IMR-90 (cell line): ENCODE results near the gene HCFC1. TPM values are rescaled to one million over a fixed set of nuclear protein-coding genes. Genes with fewer than 3 reads are reported as not detected.

ENCODE experiments used
- ATAC-seq: fragments of 200-7000 bp; cut with Tn5 transposase; 2 replicates; pipeline ENCODE4 v1.9.1; 2020; ENCODE audit warnings: low read depth, mild to moderate bottlenecking, moderate library complexity
- BruUV-seq: library from RNA; stranded (reverse); fragments of 400-500 nt; replicated peaks from 2 replicates; lab custom pipeline; 2021; lab: Mats Ljungman, UMichigan
- CTCF ChIA-PET: fragments of 300-600 bp; formaldehyde crosslinking; extraction: SDS; loops from one replicate; lab custom pipeline; 2021; ENCODE audit warnings: antibody characterized with exemption; lab: Yijun Ruan, JAX
- POLR2A ChIA-PET: fragments of 300-600 bp; sonication (Branson Sonifier 250); formaldehyde crosslinking; loops from one replicate; lab custom pipeline; 2022; ENCODE audit warnings: antibody characterized with exemption; ENCODE audit not compliant: unreplicated experiment; lab: Charles Lee
- DNase-seq: peaks from one replicate; pipeline ENCODE4 v3.0.0; 2013
- H2AFZ ChIP-seq: replicated peaks from 2 replicates; pipeline ENCODE3; 2013; ENCODE audit warnings: low read length, mild to moderate bottlenecking; ENCODE audit not compliant: poor library complexity
- H2AK5ac ChIP-seq: 2 replicates; pipeline ENCODE4 v1.6.1; 2013; ENCODE audit warnings: low read depth, low read length, inconsistent platforms
- H2AK9ac ChIP-seq: replicated peaks from 2 replicates; pipeline ENCODE3; 2013; ENCODE audit warnings: mild to moderate bottlenecking, low read depth, low read length, moderate library complexity; ENCODE audit not compliant: poor library complexity
- H2BK120ac ChIP-seq: 2 replicates; pipeline ENCODE4 v1.6.1; 2013; ENCODE audit warnings: low read depth, low read length, inconsistent platforms
- H2BK15ac ChIP-seq: 3 replicates; pipeline ENCODE4 v1.6.1; 2013; ENCODE audit warnings: low read depth, low read length, inconsistent platforms
- H2BK20ac ChIP-seq: 2 replicates; pipeline ENCODE4 v1.6.1; 2013; ENCODE audit warnings: low read depth, mild to moderate bottlenecking, inconsistent platforms, low read length, moderate library complexity
- H2BK5ac ChIP-seq: 2 replicates; pipeline ENCODE4 v1.6.1; 2013; ENCODE audit warnings: mild to moderate bottlenecking, low read depth, low read length, inconsistent platforms; ENCODE audit not compliant: poor library complexity, severe bottlenecking
- H3K14ac ChIP-seq: replicated peaks from 2 replicates; pipeline ENCODE4 v1.6.1; 2013; ENCODE audit warnings: low read depth, low read length, inconsistent platforms
- H3K18ac ChIP-seq: 2 replicates; pipeline ENCODE4 v1.6.1; 2013; ENCODE audit warnings: low read depth, low read length, control low read depth
- H3K23ac ChIP-seq: 2 replicates; pipeline ENCODE4 v1.6.1; 2013; ENCODE audit warnings: low read depth, low read length, inconsistent platforms
- H3K27ac ChIP-seq: 2 replicates; pipeline ENCODE4 v1.5.1; 2013; ENCODE audit warnings: mild to moderate bottlenecking, control low read depth, low read length; ENCODE audit not compliant: insufficient read depth
- H3K27me3 ChIP-seq: 2 replicates; pipeline ENCODE4 v1.6.1; 2013; ENCODE audit warnings: low read length; ENCODE audit not compliant: control insufficient read depth, insufficient read depth
- H3K36me3 ChIP-seq: 2 replicates; pipeline ENCODE4 v1.6.1; 2013; ENCODE audit warnings: low read length, mixed read lengths; ENCODE audit not compliant: control insufficient read depth, insufficient read depth
- H3K4ac ChIP-seq: 2 replicates; pipeline ENCODE4 v1.6.1; 2013; ENCODE audit warnings: low read depth, low read length, inconsistent platforms
- H3K4me1 ChIP-seq: 2 replicates; pipeline ENCODE4 v1.6.1; 2013; ENCODE audit warnings: low read length, mixed read lengths; ENCODE audit not compliant: control insufficient read depth, insufficient read depth
- H3K4me2 ChIP-seq: 2 replicates; pipeline ENCODE4 v1.6.1; 2013; ENCODE audit warnings: low read depth, mild to moderate bottlenecking, control low read depth, low read length, moderate library complexity
- H3K4me3 ChIP-seq: 2 replicates; pipeline ENCODE4 v1.5.1; 2013; ENCODE audit warnings: low read depth, mild to moderate bottlenecking, control low read depth, low read length, moderate library complexity; ENCODE audit not compliant: insufficient read depth
- H3K56ac ChIP-seq: 2 replicates; pipeline ENCODE4 v1.6.1; 2013; ENCODE audit warnings: low read length, inconsistent platforms; ENCODE audit not compliant: insufficient read depth; ENCODE audit errors: extremely low read depth
- H3K79me1 ChIP-seq, 2 experiments: 2 replicates each; pipeline ENCODE4 v1.6.1; 2013; ENCODE audit warnings: low read length in 2 of 2, inconsistent platforms in 1 of 2, low read depth in 1 of 2
- H3K9ac ChIP-seq: 2 replicates; pipeline ENCODE4 v1.6.1; 2013; ENCODE audit warnings: low read depth, low read length, control low read depth
- H3K9me1 ChIP-seq: 2 replicates; pipeline ENCODE4 v1.6.1; 2013; ENCODE audit warnings: low read length, inconsistent platforms; ENCODE audit not compliant: insufficient read depth
- H3K9me3 ChIP-seq: 2 replicates; pipeline ENCODE4 v1.6.1; 2013; ENCODE audit warnings: low read length; ENCODE audit not compliant: control insufficient read depth, insufficient read depth
- H4K20me1 ChIP-seq: 2 replicates; pipeline ENCODE4 v1.6.1; 2013; ENCODE audit warnings: low read length, inconsistent platforms; ENCODE audit not compliant: insufficient read depth
- H4K5ac ChIP-seq: 2 replicates; pipeline ENCODE4 v1.6.1; 2013; ENCODE audit warnings: mild to moderate bottlenecking, low read depth, low read length, control low read depth
- H4K8ac ChIP-seq, 2 experiments: 2 replicates each; pipeline ENCODE4 v1.6.1; 2013; ENCODE audit warnings: low read depth in 2 of 2, low read length in 2 of 2, control low read depth in 1 of 2, inconsistent platforms in 1 of 2
- H4K91ac ChIP-seq: 2 replicates; pipeline ENCODE4 v1.6.1; 2013; ENCODE audit warnings: low read depth, low read length, inconsistent platforms; ENCODE audit not compliant: insufficient read depth
- ELK1 ChIP-seq: fragments of 150-350 bp; IDR thresholded peaks from 2 replicates; pipeline ENCODE4 v1.6.1; 2016; ENCODE audit warnings: low read depth, mild to moderate bottlenecking, low read length, moderate library complexity, borderline replicate concordance
- MXI1 ChIP-seq: IDR thresholded peaks from 2 replicates; pipeline ENCODE4 v1.6.1; 2012; ENCODE audit warnings: low read depth, mild to moderate bottlenecking, low read length, moderate library complexity, borderline replicate concordance
- POLR2A ChIP-seq: IDR thresholded peaks from 2 replicates; pipeline ENCODE4 v1.6.1; 2012; ENCODE audit warnings: mild to moderate bottlenecking, low read depth, low read length
- RFX5 ChIP-seq: IDR thresholded peaks from 2 replicates; pipeline ENCODE4 v1.8.0; 2012; ENCODE audit warnings: low read depth, mild to moderate bottlenecking, low read length, moderate library complexity
- WGBS, 2 experiments: methylation state at CpG; one replicate each; pipeline versions ENCODE4 v1.1.5 to v1.1.7; 2013; ENCODE audit warnings: missing lambda C conversion rate in 2 of 2; ENCODE audit not compliant: insufficient read length in 1 of 2; ENCODE audit errors: extremely low coverage in 2 of 2; 5-methylcytosine and 5-hydroxymethylcytosine counted together
- dilution Hi-C: fragments of 300-500 bp; cut with HindIII; formaldehyde crosslinking; loops from one replicate; pipeline ENCODE4 v1.14.3; 2018; ENCODE audit warnings: low sequenced_read_pairs; ENCODE audit not compliant: unreplicated experiment
- in situ Hi-C: fragments of 300-500 bp; cut with MboI; formaldehyde crosslinking; loops from 3 replicates; pipeline ENCODE4 v1.14.3; 2019; ENCODE audit warnings: low sequenced_read_pairs, inconsistent platforms, mixed read lengths
- intact Hi-C: fragments of 100-400 bp; cut with micrococcal nuclease; formaldehyde crosslinking; loops from 2 replicates; pipeline ENCODE4 v1.10.0; 2022
- polyA plus RNA-seq, 3 experiments: library from polyadenylated mRNA; depleted of rRNA; stranded (reverse); fragments of >200 nt; gene quantifications; 2 replicates each; pipeline ENCODE4 v1.2.3, GENCODE V29; 2012; ENCODE audit warnings: low replicate concordance in 1 of 3
- total RNA-seq: library from RNA; depleted of rRNA; stranded (reverse); fragments of >200 nt; gene quantifications from 2 replicates; pipeline ENCODE4 v1.2.3, GENCODE V29; 2012
- TF ChIP-seq, protein P1 (sequence below): fragments of 150-350 bp; IDR thresholded peaks from 2 replicates; pipeline ENCODE4 v1.6.1; 2017; ENCODE audit warnings: mild to moderate bottlenecking, antibody characterized with exemption, low read length, low read depth

The HCFC1 gene
- total and polyA plus RNA-seq, 2 of the 4 experiments (the other 2 are of a cell fraction) = 3.2 to 17.6 TPM

- Histone ChIP-seq H3K9ac (no peak overlapping the region), H2AK5ac (no peak overlapping the region), H3K4me3 (no peak overlapping the region), H3K4ac (no peak overlapping the region), H3K9me1 (no peaks in the 10 kb centered on the region), H3K4me1 (no peaks in the 10 kb centered on the region), H3K23ac (no peak overlapping the region), H3K18ac (no peak overlapping the region), H2BK5ac (no peak overlapping the region), H4K8ac (no peak overlapping the region), H2AK9ac (no peak overlapping the region), H3K27me3 (peaks cover 21% of the 10 kb centered on the region), H3K56ac (no peak overlapping the region), H3K9me3 (no peaks in the 10 kb centered on the region; the same call in 1 of the 2 replicates), H3K14ac (no peak overlapping the region), H2BK20ac (no peak overlapping the region), H2BK120ac (no peak overlapping the region), H3K36me3 (no peaks in the 10 kb centered on the region), H3K27ac (no peak overlapping the region), H3K4me2 (no peak overlapping the region), H4K20me1 (no peaks in the 10 kb centered on the region), H3K79me1 (no peaks in the 10 kb centered on the region), H2AFZ (no peak overlapping the region), H2BK15ac (no peak overlapping the region), H4K91ac (no peak overlapping the region), H4K5ac (no peak overlapping the region)
- ATAC-seq (no peak), DNase-seq (no peak)
- TF ChIP-seq, protein P1, sequence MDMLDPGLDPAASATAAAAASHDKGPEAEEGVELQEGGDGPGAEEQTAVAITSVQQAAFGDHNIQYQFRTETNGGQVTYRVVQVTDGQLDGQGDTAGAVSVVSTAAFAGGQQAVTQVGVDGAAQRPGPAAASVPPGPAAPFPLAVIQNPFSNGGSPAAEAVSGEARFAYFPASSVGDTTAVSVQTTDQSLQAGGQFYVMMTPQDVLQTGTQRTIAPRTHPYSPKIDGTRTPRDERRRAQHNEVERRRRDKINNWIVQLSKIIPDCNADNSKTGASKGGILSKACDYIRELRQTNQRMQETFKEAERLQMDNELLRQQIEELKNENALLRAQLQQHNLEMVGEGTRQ = no peak
- no peak for TF ChIP-seq MXI1
- TF ChIP-seq POLR2A = no peak
- TF ChIP-seq ELK1 = no peak
- TF ChIP-seq RFX5 = no peak
- in situ Hi-C loops (loop anchor here (25.0 kb wide), 1 partner anchor 951 kb away; no protein-coding TSS in a partner anchor), intact Hi-C loops (no loop called here), dilution Hi-C loops (no loop called here)
- WGBS, 2 experiments = 78% methylated on average over 14 of the region's 17 CpGs; no CpG with 5 or more reads in 1 of the 2 experiments
- POLR2A ChIA-PET = no interaction called here
- no TSS peak for BruUV-seq
- CTCF ChIA-PET = no interaction called here
Measured at GRCh38 chrX:153913701-153914100, 57.9 kb downstream of the HCFC1 start.
